Placental epithelial cell (primary cell): ENCODE results near the gene PTK6. TPM values are rescaled to one million over a fixed set of nuclear protein-coding genes. Genes with fewer than 3 reads are reported as not detected.

Source experiments
- total RNA-seq: library from RNA; depleted of rRNA; stranded (reverse); fragments of >200 nt; gene quantifications from 2 replicates; pipeline ENCODE4 v1.2.3, GENCODE V29; 2012

The PTK6 gene
- under 0.01 and 0.22 TPM in 2 replicates for total RNA-seq

GRCh38 chr20:63536997-63537524 is at the start of gene PTK6:
PTK6 (minus strand) TSS chr20:63537376; CDS start chr20:63537314, 62 bp downstream.

GRCh38 chr20:63574156-63574828 is 37.1 kb upstream of the PTK6 start, which contains the start of gene HELZ2:
HELZ2 (minus strand) TSS chr20:63574239; CDS start chr20:63572385, 1,854 bp downstream.

DNA sequence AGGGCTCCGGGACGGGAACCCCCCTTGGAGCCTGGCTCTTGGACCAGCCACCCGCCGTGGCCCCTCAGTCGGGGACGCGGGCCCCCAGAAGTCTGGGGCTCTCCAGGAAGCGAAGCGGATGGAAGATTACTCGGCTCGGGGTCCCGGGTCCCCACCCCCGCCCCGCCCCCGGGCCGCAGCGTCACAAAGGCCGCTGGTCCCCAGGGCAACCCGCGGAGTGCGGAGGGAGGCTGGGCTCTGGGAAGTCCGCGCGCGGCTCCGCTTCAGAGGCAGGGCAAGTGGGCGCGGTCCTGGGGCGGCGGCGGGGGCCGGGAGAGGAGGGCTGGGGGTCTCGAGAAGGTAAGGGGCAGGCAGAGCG is 16.7 kb upstream of the PTK6 start, which contains the start of gene FNDC11:
FNDC11 (plus strand) TSS at position 227 of the 358 bp plus-strand sequence. CDS start 1,505 bp downstream, outside the sequence.

DNA sequence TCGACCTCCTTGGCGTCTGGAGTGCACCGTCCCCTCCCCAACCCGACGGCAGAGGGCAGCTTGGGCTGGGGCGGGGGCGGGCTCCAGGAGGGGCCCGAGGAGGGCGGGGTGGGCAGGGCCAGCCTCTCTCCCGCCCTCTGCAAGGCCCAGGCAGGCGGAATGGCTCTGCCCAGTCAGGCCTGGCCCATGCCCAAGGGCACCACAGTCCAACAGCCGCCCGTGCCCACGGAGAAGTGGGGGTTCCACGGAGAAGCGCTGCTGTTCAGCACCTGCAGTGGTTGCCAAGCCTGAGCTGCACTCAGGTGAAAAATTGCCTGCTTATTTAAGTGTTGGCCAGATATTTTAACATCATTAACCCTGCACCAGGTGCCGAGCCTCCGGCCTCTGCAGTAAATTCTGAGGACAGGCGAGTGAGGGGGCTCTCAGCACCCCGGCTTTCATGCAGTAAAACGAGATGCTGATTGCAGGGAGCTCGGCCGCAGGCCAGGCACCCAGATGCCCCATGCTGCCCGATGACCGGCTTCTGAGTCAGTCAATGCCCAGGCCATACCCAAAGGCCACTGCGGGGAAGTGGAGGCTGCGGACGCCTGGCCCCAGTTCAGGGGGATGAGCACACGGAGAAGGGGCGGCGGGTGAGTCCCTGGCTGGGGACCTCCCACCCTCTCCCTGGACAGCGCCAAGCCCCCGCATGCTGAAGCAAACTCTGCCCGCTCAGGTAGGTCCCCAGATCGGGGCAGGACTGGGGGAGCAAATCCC is 10.7 kb upstream of the PTK6 start, which contains the start of gene SRMS:
SRMS (minus strand) TSS at position 25 of the 756 bp plus-strand sequence. CDS start 286 bp downstream, outside the sequence.

DNA sequence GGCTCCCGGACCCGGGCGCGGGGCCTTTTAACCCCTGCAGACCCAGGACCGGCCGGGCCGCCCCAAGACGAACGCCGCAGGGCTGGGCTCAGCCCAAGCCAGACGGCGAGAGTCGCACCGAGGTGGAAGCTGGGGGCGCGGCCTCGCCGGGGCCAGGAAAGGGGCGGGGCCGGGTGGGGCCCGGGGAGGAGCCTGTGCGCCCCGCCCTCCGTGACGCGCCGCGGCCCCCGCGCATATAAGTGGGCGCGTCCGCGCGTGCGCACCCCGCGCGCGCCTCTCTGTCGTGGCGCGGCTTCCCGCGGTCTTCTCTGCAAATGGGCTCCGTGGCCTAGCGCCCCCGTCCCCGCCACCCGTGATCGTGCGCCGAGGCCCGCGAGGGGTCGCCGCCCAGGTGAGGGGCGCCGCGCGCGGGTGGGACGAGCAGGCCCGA is 16.7 kb downstream of the PTK6 start, which contains the start of gene PPDPF:
PPDPF (plus strand) TSS at position 262 of the 430 bp plus-strand sequence. CDS start 544 bp downstream, outside the sequence.

DNA sequence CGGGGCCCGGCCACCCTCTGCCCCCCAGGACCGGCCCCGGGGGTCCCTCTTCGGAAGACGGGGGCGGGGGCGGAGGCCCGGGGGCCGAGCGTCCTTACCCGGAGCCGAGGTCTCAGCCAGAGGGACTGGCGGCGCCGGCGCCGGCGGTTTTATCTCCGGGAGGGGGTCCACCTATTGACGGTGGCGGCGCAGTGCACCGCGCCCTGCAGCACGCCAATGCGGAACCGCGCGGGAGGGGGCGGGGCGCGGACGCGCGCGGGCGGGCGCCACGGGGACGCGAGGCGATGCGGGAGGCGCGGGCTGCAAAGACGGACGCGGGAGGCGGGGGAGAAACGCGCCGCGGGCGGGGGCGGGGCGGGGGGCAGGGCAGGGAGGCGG is 38.2 kb downstream of the PTK6 start, which contains the start of gene EEF1A2:
EEF1A2 (minus strand) TSS at position 124 of the 378 bp plus-strand sequence. CDS start 1,320 bp downstream, outside the sequence.

Other genes starting within 250 kb of the PTK6 start
- gene COL20A1, start 244.2 kb downstream of the PTK6 start, total RNA-seq, result not detected in 2 replicates
- gene CHRNA4, start 176.0 kb downstream of the PTK6 start, total RNA-seq, result not detected in 2 replicates
- not detected in 2 replicates for gene KCNQ2, start 64.7 kb downstream of the PTK6 start, total RNA-seq
- gene EEF1A2, start 38.3 kb downstream of the PTK6 start, total RNA-seq, result 1.8 and 11.0 TPM in 2 replicates
- gene PPDPF, start 16.6 kb downstream of the PTK6 start, total RNA-seq, result 190 and 201 TPM in 2 replicates
- not detected in 2 replicates for gene SRMS, start 10.4 kb upstream of the PTK6 start, total RNA-seq
- 0.11 and 0.79 TPM in 2 replicates for gene FNDC11, start 16.8 kb upstream of the PTK6 start, total RNA-seq
- gene HELZ2, start 36.9 kb upstream of the PTK6 start, total RNA-seq, result 25.4 and 31.4 TPM in 2 replicates
- gene GMEB2, start 89.7 kb upstream of the PTK6 start, total RNA-seq, result 8.2 and 11.8 TPM in 2 replicates
- gene STMN3, start 116.0 kb upstream of the PTK6 start, total RNA-seq, result 0.76 and 2.0 TPM in 2 replicates
- gene RTEL1, start 120.9 kb upstream of the PTK6 start, total RNA-seq, result 11.8 and 17.5 TPM in 2 replicates
- gene TNFRSF6B, start 159.3 kb upstream of the PTK6 start, total RNA-seq, result 0.39 TPM in 1 of 2 replicates, not detected in the other
- gene ARFRP1, start 170.6 kb upstream of the PTK6 start, total RNA-seq, result 18.1 and 22.4 TPM in 2 replicates
- 20.1 and 22.8 TPM in 2 replicates for gene ZGPAT, start 170.7 kb upstream of the PTK6 start, total RNA-seq
- gene LIME1, start 199.3 kb upstream of the PTK6 start, total RNA-seq, result 2.4 and 5.1 TPM in 2 replicates
- gene SLC2A4RG, start 202.4 kb upstream of the PTK6 start, total RNA-seq, result 41.2 and 56.8 TPM in 2 replicates